H1 (cell line): ENCODE results near the gene LOX. TPM values are rescaled to one million over a fixed set of nuclear protein-coding genes. Genes with fewer than 3 reads are reported as not detected.

Source experiments
- CHD7 ChIP-seq: fragments of 300-600 bp; sonication (generic); IDR thresholded peaks from 2 replicates; pipeline ENCODE4 v1.7.1; 2012; ENCODE audit warnings: low read length, moderate library complexity, mild to moderate bottlenecking, inconsistent platforms; ENCODE audit not compliant: insufficient replicate concordance
- EZH2 ChIP-seq: fragments of 200-600 bp; sonication (generic); IDR thresholded peaks from 2 replicates; pipeline ENCODE4 v1.7.1; 2012; ENCODE audit warnings: low read depth, mild to moderate bottlenecking, moderate library complexity, low read length, inconsistent platforms; ENCODE audit not compliant: severe bottlenecking
- HDAC2 ChIP-seq, 2 experiments: fragments of 300-600 bp in 1 of 2; sonication (generic) in 1 of 2; IDR thresholded peaks; 2 replicates each; pipeline ENCODE4 v1.6.1; 2011 to 2012; ENCODE audit warnings: low read depth in 2 of 2, low read length in 2 of 2, mild to moderate bottlenecking in 2 of 2, moderate library complexity in 2 of 2, borderline replicate concordance in 1 of 2, inconsistent platforms in 1 of 2
- HDAC6 ChIP-seq: IDR thresholded peaks from one replicate; pipeline ENCODE4 v1.7.1; 2012; ENCODE audit warnings: low read depth, mild to moderate bottlenecking, inconsistent platforms, low read length, moderate library complexity
- JUN ChIP-seq: IDR thresholded peaks from 2 replicates; pipeline ENCODE4 v1.6.1; 2011; ENCODE audit warnings: low read depth, mild to moderate bottlenecking, improper control_type of control experiment, low read length
- MAFK ChIP-seq: IDR thresholded peaks from 2 replicates; pipeline ENCODE4 v1.6.1; 2012; ENCODE audit warnings: low read depth, mild to moderate bottlenecking, improper control_type of control experiment, low read length
- RNF2 ChIP-seq: fragments of 200-900, 300-1000 bp; sonication (generic); IDR thresholded peaks from 2 replicates; pipeline ENCODE4 v1.7.1; 2016; ENCODE audit warnings: borderline replicate concordance, low read depth, mild to moderate bottlenecking, antibody characterized with exemption, low read length; ENCODE audit not compliant: poor library complexity, severe bottlenecking; ENCODE audit errors: missing control alignments
- SUZ12 ChIP-seq: fragments of 200-600 bp; sonication (generic); IDR thresholded peaks from 2 replicates; pipeline ENCODE4 v1.6.1; 2012; ENCODE audit warnings: mild to moderate bottlenecking, inconsistent platforms, low read length, moderate library complexity, mixed read lengths
- polyA plus RNA-seq, 7 experiments: library from polyadenylated mRNA; depleted of rRNA in 3 of 7; stranded (reverse) in 5 of 7; unstranded in 2 of 7; fragments of >200 nt in 5 of 7; fragments of 200-250 nt in 2 of 7; gene quantifications; 1 replicate in 5 of 7; 2 replicates in 1 of 7; 4 replicates in 1 of 7; pipeline versions ENCODE4 v1.2.1 to v1.2.3, GENCODE V29; 2011 to 2013; ENCODE audit warnings: missing spikeins in 2 of 7, mixed read lengths in 2 of 7
- total RNA-seq: library from RNA; stranded (reverse); fragmentation: NEBNext Ultra II Directional; extraction: Animal tissue kit (Norgen Biotek cat#: 25700); gene quantifications from 2 replicates; pipeline ENCODE4 v1.2.1, GENCODE V29; 2021
- TF ChIP-seq, protein P1 (sequence below): IDR thresholded peaks from 2 replicates; pipeline ENCODE4 v1.6.1; 2012; ENCODE audit warnings: low read length, inconsistent platforms

Gene LOX
- total and polyA plus RNA-seq, 2 of the 8 experiments (the other 6 are each of a cell fraction or from before 2014, with no cell fraction given) = 1.1 to 2.2 TPM

- TF ChIP-seq CHD7 (no peak), HDAC6 (no peak), JUN (no peak), EZH2 (no peak), HDAC2 (IDR thresholded peaks at IDR 0.05; ENCODE audit: borderline replicate concordance in 1 of 2, low read depth in 2 of 2, low read length in 2 of 2) (no peak), SUZ12 (no peak), RNF2 (no peak), MAFK (no peak)
- TF ChIP-seq, protein P1, sequence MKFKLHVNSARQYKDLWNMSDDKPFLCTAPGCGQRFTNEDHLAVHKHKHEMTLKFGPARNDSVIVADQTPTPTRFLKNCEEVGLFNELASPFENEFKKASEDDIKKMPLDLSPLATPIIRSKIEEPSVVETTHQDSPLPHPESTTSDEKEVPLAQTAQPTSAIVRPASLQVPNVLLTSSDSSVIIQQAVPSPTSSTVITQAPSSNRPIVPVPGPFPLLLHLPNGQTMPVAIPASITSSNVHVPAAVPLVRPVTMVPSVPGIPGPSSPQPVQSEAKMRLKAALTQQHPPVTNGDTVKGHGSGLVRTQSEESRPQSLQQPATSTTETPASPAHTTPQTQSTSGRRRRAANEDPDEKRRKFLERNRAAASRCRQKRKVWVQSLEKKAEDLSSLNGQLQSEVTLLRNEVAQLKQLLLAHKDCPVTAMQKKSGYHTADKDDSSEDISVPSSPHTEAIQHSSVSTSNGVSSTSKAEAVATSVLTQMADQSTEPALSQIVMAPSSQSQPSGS = no peak
Measured at GRCh38 chr5:122081541-122081940, 3.5 kb upstream of the LOX start (continued).
